KMS-11 (cell line): ENCODE data around the gene CREB3L4.
"Not testable (repeated sequence)": the region's sequence is repeated elsewhere in the genome, so short reads cannot be mapped to it uniquely, and the experiment has no call there.

Source experiments
- H2AFZ ChIP-seq: fragments of 200-600 bp; sonication (generic); 2 replicates; pipeline ENCODE4 v1.6.1; 2016; ENCODE audit warnings: antibody characterized with exemption, mixed run types, low read depth
- H3K27ac ChIP-seq: fragments of 200-600 bp; sonication (generic); 2 replicates; pipeline ENCODE4 v1.6.1; 2016; ENCODE audit warnings: mild to moderate bottlenecking, mixed run types
- H3K27me3 ChIP-seq: fragments of 200-600 bp; sonication (generic); 2 replicates; pipeline ENCODE4 v1.6.1; 2017; ENCODE audit warnings: mild to moderate bottlenecking, low read depth, mixed run types, moderate library complexity; ENCODE audit not compliant: insufficient read depth
- H3K36me3 ChIP-seq: fragments of 200-600 bp; sonication (generic); 2 replicates; pipeline ENCODE4 v1.6.1; 2017; ENCODE audit warnings: mild to moderate bottlenecking, mixed run types; ENCODE audit not compliant: insufficient read depth
- H3K4me1 ChIP-seq: fragments of 200-600 bp; sonication (generic); 2 replicates; pipeline ENCODE4 v1.6.1; 2016; ENCODE audit warnings: mild to moderate bottlenecking, low read depth, mixed run types; ENCODE audit not compliant: poor library complexity, severe bottlenecking
- H3K4me2 ChIP-seq: fragments of 200-600 bp; sonication (generic); 2 replicates; pipeline ENCODE4 v1.7.0; 2016; ENCODE audit warnings: mild to moderate bottlenecking, mixed run types
- H3K4me3 ChIP-seq: fragments of 200-600 bp; sonication (generic); IDR thresholded peaks from 2 replicates; pipeline ENCODE4 v1.6.1; 2017; ENCODE audit warnings: low read depth, low read length, mixed read lengths; ENCODE audit not compliant: insufficient read depth
- H3K79me2 ChIP-seq: fragments of 200-600 bp; sonication (generic); 2 replicates; pipeline ENCODE4 v1.6.1; 2016; ENCODE audit warnings: low read depth, mixed run types; ENCODE audit not compliant: insufficient read depth
- H3K9ac ChIP-seq: fragments of 200-600 bp; sonication (generic); 2 replicates; pipeline ENCODE4 v1.6.1; 2016; ENCODE audit warnings: mild to moderate bottlenecking, mixed run types
- H4K20me1 ChIP-seq: fragments of 200-600 bp; sonication (generic); 2 replicates; pipeline ENCODE4 v1.6.1; 2016; ENCODE audit warnings: mild to moderate bottlenecking, mixed run types; ENCODE audit not compliant: insufficient read depth
- TF ChIP-seq, protein P1 (sequence below): fragments of 200-600 bp; sonication (generic); conservative IDR thresholded peaks from 2 replicates; pipeline ENCODE4 v1.6.1; 2017; ENCODE audit warnings: low read depth, mild to moderate bottlenecking, antibody characterized with exemption, low read length, moderate library complexity, mixed read lengths

CREB3L4 gene

DNA sequence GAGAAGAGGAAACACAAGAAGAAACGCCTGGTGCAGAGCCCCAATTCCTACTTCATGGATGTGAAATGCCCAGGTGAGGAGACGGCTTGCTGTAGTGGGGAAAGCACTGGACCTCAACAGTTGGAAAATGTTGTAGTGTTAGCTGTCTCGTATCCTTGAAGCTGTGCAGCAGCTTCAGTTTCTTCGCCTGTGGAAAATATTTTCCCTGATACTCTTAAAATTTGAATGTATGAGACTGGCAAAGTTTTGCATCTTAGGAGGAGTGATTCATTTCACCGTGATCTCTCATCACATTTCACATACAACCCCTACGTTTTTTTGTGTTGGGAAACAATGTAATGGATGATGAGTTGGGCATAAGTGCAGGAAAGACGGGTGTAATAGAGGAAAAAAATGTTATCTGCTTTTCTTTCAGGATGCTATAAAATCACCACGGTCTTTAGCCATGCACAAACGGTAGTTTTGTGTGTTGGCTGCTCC lies 23.5 kb downstream of the CREB3L4 start:
- peak overlapping the region; percentile 89; the same call in 1 of the 2 replicates for H2AFZ ChIP-seq
- TF ChIP-seq, protein P1, sequence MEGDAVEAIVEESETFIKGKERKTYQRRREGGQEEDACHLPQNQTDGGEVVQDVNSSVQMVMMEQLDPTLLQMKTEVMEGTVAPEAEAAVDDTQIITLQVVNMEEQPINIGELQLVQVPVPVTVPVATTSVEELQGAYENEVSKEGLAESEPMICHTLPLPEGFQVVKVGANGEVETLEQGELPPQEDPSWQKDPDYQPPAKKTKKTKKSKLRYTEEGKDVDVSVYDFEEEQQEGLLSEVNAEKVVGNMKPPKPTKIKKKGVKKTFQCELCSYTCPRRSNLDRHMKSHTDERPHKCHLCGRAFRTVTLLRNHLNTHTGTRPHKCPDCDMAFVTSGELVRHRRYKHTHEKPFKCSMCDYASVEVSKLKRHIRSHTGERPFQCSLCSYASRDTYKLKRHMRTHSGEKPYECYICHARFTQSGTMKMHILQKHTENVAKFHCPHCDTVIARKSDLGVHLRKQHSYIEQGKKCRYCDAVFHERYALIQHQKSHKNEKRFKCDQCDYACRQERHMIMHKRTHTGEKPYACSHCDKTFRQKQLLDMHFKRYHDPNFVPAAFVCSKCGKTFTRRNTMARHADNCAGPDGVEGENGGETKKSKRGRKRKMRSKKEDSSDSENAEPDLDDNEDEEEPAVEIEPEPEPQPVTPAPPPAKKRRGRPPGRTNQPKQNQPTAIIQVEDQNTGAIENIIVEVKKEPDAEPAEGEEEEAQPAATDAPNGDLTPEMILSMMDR: no peak
- peaks cover 42% of the 10 kb centered on the region for H3K4me1 ChIP-seq

GRCh38 chr1:153991806-153992205 lies 24.1 kb downstream of the CREB3L4 start:
- Histone ChIP-seq H3K9ac (peak overlapping the region; percentile 89), H3K4me3 (peak overlapping the region; percentile 100), H4K20me1 (no peaks in the 10 kb centered on the region), H3K4me1 (peaks cover 41% of the 10 kb centered on the region), H3K36me3 (peaks cover 17% of the 10 kb centered on the region; the same call in 1 of the 2 replicates), H3K27ac (peak overlapping the region; percentile 68; the same call in 1 of the 2 replicates), H3K79me2 (peaks cover 24% of the 10 kb centered on the region), H3K27me3 (no peaks in the 10 kb centered on the region; the same call in 1 of the 2 replicates), H3K4me2 (peak overlapping the region; percentile 97), H2AFZ (no peak overlapping the region)
- TF ChIP-seq, protein P1: no peak

More for the DNA sequence above, 23.5 kb downstream of the CREB3L4 start:
- peak overlapping the region; percentile 89 for H3K9ac ChIP-seq
- no peaks in the 10 kb centered on the region for H4K20me1 ChIP-seq
- peak overlapping the region; percentile 97 for H3K4me2 ChIP-seq
- H3K27ac ChIP-seq: peak overlapping the region; percentile 68
- H3K27me3 ChIP-seq: no peaks in the 10 kb centered on the region; the same call in 1 of the 2 replicates
- H3K36me3 ChIP-seq: peaks cover 17% of the 10 kb centered on the region; the same call in 1 of the 2 replicates
- H3K79me2 ChIP-seq: peaks cover 24% of the 10 kb centered on the region
- peak overlapping the region; percentile 100 for H3K4me3 ChIP-seq

- Histone ChIP-seq H2AFZ (no peak overlapping the region), H3K4me3 (no peak overlapping the region), H3K79me2 (peaks cover 24% of the 10 kb centered on the region), H3K27ac (no peak overlapping the region; the same call in 1 of the 2 replicates), H3K4me1 (peaks cover 29% of the 10 kb centered on the region), H3K9ac (no peak overlapping the region), H3K36me3 (peaks cover 17% of the 10 kb centered on the region; the same call in 1 of the 2 replicates), H4K20me1 (no peaks in the 10 kb centered on the region), H3K4me2 (no peak overlapping the region), H3K27me3 (no peaks in the 10 kb centered on the region; the same call in 1 of the 2 replicates)
- TF ChIP-seq, protein P1: no peak
These were observed 27.5 kb downstream of the CREB3L4 start for GRCh38 chr1:153995202-153995601.

- no peaks in the 10 kb centered on the region; the same call in 1 of the 2 replicates for H3K27me3 ChIP-seq
- H3K27ac ChIP-seq: no peak overlapping the region; the same call in 1 of the 2 replicates
- no peak overlapping the region for H3K9ac ChIP-seq
- H3K4me2 ChIP-seq: no peak overlapping the region
- no peak overlapping the region for H2AFZ ChIP-seq
- H3K4me3 ChIP-seq: no peak overlapping the region
- H4K20me1 ChIP-seq: no peaks in the 10 kb centered on the region
- peaks cover 17% of the 10 kb centered on the region; the same call in 1 of the 2 replicates for H3K36me3 ChIP-seq
- H3K79me2 ChIP-seq: peaks cover 23% of the 10 kb centered on the region
- H3K4me1 ChIP-seq: peaks cover 27% of the 10 kb centered on the region
- TF ChIP-seq, protein P1: no peak
These were observed 27.9 kb downstream of the CREB3L4 start for GRCh38 chr1:153995640-153996039.

GRCh38 chr1:153996882-153997281 lies 29.2 kb downstream of the CREB3L4 start:
- H3K27me3 ChIP-seq, H3K4me2 ChIP-seq, H3K9ac ChIP-seq, H3K27ac ChIP-seq, H2AFZ ChIP-seq, H3K4me3 ChIP-seq, H4K20me1 ChIP-seq: not testable (repeated sequence)
- peaks cover 11% of the 10 kb centered on the region for H3K79me2 ChIP-seq
- peaks cover 11% of the 10 kb centered on the region; the same call in 1 of the 2 replicates for H3K36me3 ChIP-seq
- H3K4me1 ChIP-seq: peaks cover 21% of the 10 kb centered on the region
